GM12878 (cell line): Measurements from ENCODE around the gene GABRB1. TPM values are rescaled to one million over a fixed set of nuclear protein-coding genes. Genes with fewer than 3 reads are reported as not detected.

Experiments used
- ATAC-seq: fragments of 200-7000 bp; cut with Tn5 transposase; 3 replicates; pipeline ENCODE4 v1.9.1; 2020; ENCODE audit warnings: mild to moderate bottlenecking, moderate library complexity
- BruUV-seq: library from RNA; stranded (reverse); fragments of 400-500 nt; replicated peaks from 2 replicates; lab custom pipeline; 2021; lab: Mats Ljungman, UMichigan
- CTCF ChIA-PET: fragments of 300-600 bp; sonication (Branson Sonifier 250); formaldehyde crosslinking; extraction: SDS; loops from one replicate; lab custom pipeline; 2021; ENCODE audit warnings: inconsistent platforms; lab: Yijun Ruan, JAX
- POLR2A ChIA-PET: fragments of 350-600 bp; formaldehyde crosslinking; extraction: SDS; loops from one replicate; lab custom pipeline; 2021; ENCODE audit warnings: inconsistent platforms; lab: Charles Lee
- RAD21 ChIA-PET: fragments of 300-600 bp; sonication (Branson Sonifier 250); formaldehyde crosslinking; loops from one replicate; lab custom pipeline; 2023; ENCODE audit warnings: antibody characterized with exemption; ENCODE audit not compliant: unreplicated experiment; lab: Charles Lee
- SMC1A ChIA-PET: fragments of 300-600 bp; sonication (Branson Sonifier 250); formaldehyde crosslinking; loops from one replicate; lab custom pipeline; 2023; ENCODE audit not compliant: unreplicated experiment, uncharacterized antibody; lab: Charles Lee
- DNase-seq: peaks from one replicate; pipeline ENCODE4 v3.0.0-alpha.2; 2011; ENCODE audit warnings: low read depth, low spot score
- FAIRE-seq: peaks from 3 replicates; lab custom pipeline; 2011; peaks lifted over from hg19 to GRCh38; lab: Jason Lieb, UNC
- H2AFZ ChIP-seq: 2 replicates; pipeline ENCODE4 v1.6.0; 2011; ENCODE audit warnings: low read depth, low read length, control low read depth; ENCODE audit not compliant: control insufficient read depth
- H3K27ac ChIP-seq: 2 replicates; pipeline ENCODE4 v1.5.1; 2011; ENCODE audit warnings: control low read depth; ENCODE audit not compliant: control insufficient read depth, insufficient read depth
- H3K27me3 ChIP-seq, 2 experiments: replicated peaks in 1 of 2; 2 replicates each; pipeline versions ENCODE4 v1.6.0 to v1.6.1; 2011; ENCODE audit warnings: low read length in 1 of 2; ENCODE audit not compliant: control insufficient read depth in 2 of 2, insufficient read depth in 2 of 2
- H3K36me3 ChIP-seq, 2 experiments: 2 replicates each; pipeline ENCODE4 v1.5.1; 2011; ENCODE audit warnings: low read length in 1 of 2; ENCODE audit not compliant: control insufficient read depth in 2 of 2, insufficient read depth in 2 of 2
- H3K4me1 ChIP-seq: 2 replicates; pipeline ENCODE4 v1.6.1; 2011; ENCODE audit warnings: mild to moderate bottlenecking, low read length, moderate library complexity, mixed read lengths; ENCODE audit not compliant: control insufficient read depth, insufficient read depth
- H3K4me2 ChIP-seq: 2 replicates; pipeline ENCODE4 v1.6.0; 2011; ENCODE audit warnings: control low read depth; ENCODE audit not compliant: control insufficient read depth, insufficient read depth
- H3K4me3 ChIP-seq: fragments of 200-600 bp; sonication (generic); 2 replicates; pipeline ENCODE4 v1.5.1; 2016
- H3K79me2 ChIP-seq: 2 replicates; pipeline ENCODE4 v1.6.0; 2011; ENCODE audit warnings: low read length; ENCODE audit not compliant: control insufficient read depth, insufficient read depth
- H3K9ac ChIP-seq: 2 replicates; pipeline ENCODE4 v1.8.0; 2011; ENCODE audit warnings: low read length, control low read depth, mixed read lengths; ENCODE audit not compliant: control insufficient read depth, insufficient read depth
- H3K9me3 ChIP-seq: replicated peaks from 3 replicates; pipeline ENCODE4 v1.5.1; 2011; ENCODE audit warnings: mild to moderate bottlenecking, low read length; ENCODE audit not compliant: control insufficient read depth, insufficient read depth
- H4K20me1 ChIP-seq: 2 replicates; pipeline ENCODE4 v1.6.0; 2011; ENCODE audit not compliant: control insufficient read depth, insufficient read depth
- BHLHE40 ChIP-seq, 2 experiments: fragments of 450-650 bp in 1 of 2; IDR thresholded peaks; 2 replicates each; pipeline ENCODE4 v1.6.1; 2011 to 2017; ENCODE audit warnings: low read depth in 2 of 2, borderline replicate concordance in 1 of 2, improper control_type of control experiment in 1 of 2, low read length in 1 of 2, mild to moderate bottlenecking in 1 of 2
- BMI1 ChIP-seq: fragments of 450-650 bp; IDR thresholded peaks from 2 replicates; pipeline ENCODE4 v1.6.1; 2016; ENCODE audit warnings: mild to moderate bottlenecking, moderate library complexity, borderline replicate concordance
- FOS ChIP-seq: IDR thresholded peaks from 3 replicates; pipeline ENCODE4 v1.6.1; 2011; ENCODE audit warnings: borderline replicate concordance; ENCODE audit not compliant: insufficient read length; ENCODE audit errors: extremely low read depth
- FOXK2 ChIP-seq: fragments of 450-650 bp; IDR thresholded peaks from 2 replicates; pipeline ENCODE4 v1.6.1; 2017; ENCODE audit warnings: mild to moderate bottlenecking, moderate library complexity
- IKZF1 ChIP-seq: fragments of 450-650 bp; conservative IDR thresholded peaks from 2 replicates; pipeline ENCODE4 v1.6.1; 2017; ENCODE audit warnings: antibody characterized with exemption, mild to moderate bottlenecking
- KAT2A ChIP-seq: conservative IDR thresholded peaks from 2 replicates; pipeline ENCODE4 v1.6.1; 2011; ENCODE audit warnings: low read depth, low read length; ENCODE audit not compliant: control insufficient read depth
- KDM1A ChIP-seq: fragments of 200-600 bp; sonication (generic); IDR thresholded peaks from 2 replicates; pipeline ENCODE4 v1.6.1; 2016; ENCODE audit warnings: borderline replicate concordance
- MEF2B ChIP-seq: fragments of 450-650 bp; IDR thresholded peaks from 2 replicates; pipeline ENCODE4 v1.6.1; 2018; ENCODE audit warnings: mild to moderate bottlenecking, moderate library complexity; ENCODE audit not compliant: partially characterized antibody, poor library complexity, severe bottlenecking
- NR2C1 ChIP-seq: fragments of 450-650 bp; IDR thresholded peaks from 2 replicates; pipeline ENCODE4 v1.6.1; 2017; ENCODE audit warnings: antibody characterized with exemption, mild to moderate bottlenecking, moderate library complexity
- NR2F1 ChIP-seq: fragments of 450-650 bp; conservative IDR thresholded peaks from 2 replicates; pipeline ENCODE4 v1.6.1; 2017; ENCODE audit warnings: mild to moderate bottlenecking
- NRF1 ChIP-seq: conservative IDR thresholded peaks from 2 replicates; pipeline ENCODE4 v1.6.1; 2011; ENCODE audit warnings: mild to moderate bottlenecking, low read depth, low read length, improper control_type of control experiment
- RAD51 ChIP-seq: fragments of 450-650 bp; IDR thresholded peaks from 2 replicates; pipeline ENCODE4 v1.6.1; 2016; ENCODE audit warnings: moderate library complexity, mild to moderate bottlenecking, inconsistent platforms
- RBBP5 ChIP-seq: fragments of 200-600 bp; sonication (generic); conservative IDR thresholded peaks from 2 replicates; pipeline ENCODE4 v1.6.1; 2016
- RFX5 ChIP-seq: IDR thresholded peaks from 2 replicates; pipeline ENCODE4 v1.6.1; 2011; ENCODE audit warnings: low read depth, low read length, improper control_type of control experiment
- SMC3 ChIP-seq: IDR thresholded peaks from 2 replicates; pipeline ENCODE4 v1.6.1; 2011; ENCODE audit warnings: low read length, improper control_type of control experiment, borderline replicate concordance
- TAF1 ChIP-seq: IDR thresholded peaks from 2 replicates; pipeline ENCODE4 v1.6.1; 2011; ENCODE audit warnings: mild to moderate bottlenecking, low read depth, low read length, borderline replicate concordance
- TCF12 ChIP-seq: IDR thresholded peaks from 2 replicates; pipeline ENCODE4 v1.6.1; 2011; ENCODE audit warnings: low read depth, mild to moderate bottlenecking, low read length
- USF1 ChIP-seq: IDR thresholded peaks from 2 replicates; pipeline ENCODE4 v1.6.1; 2011; ENCODE audit warnings: borderline replicate concordance, low read depth, mild to moderate bottlenecking, moderate library complexity, mixed read lengths, low read length; ENCODE audit not compliant: insufficient read depth; ENCODE audit errors: extremely low read length
- WGBS: methylation state at CpG from one replicate; pipeline ENCODE4 v1.1.6; 2016; ENCODE audit warnings: low lambda C conversion rate; ENCODE audit not compliant: insufficient replicate concordance, insufficient coverage; ENCODE audit errors: missing lambda C conversion rate; 5-methylcytosine and 5-hydroxymethylcytosine counted together
- in situ Hi-C: fragments of 300-500 bp; cut with MboI; formaldehyde crosslinking; loops from 9 replicates; pipeline ENCODE4 v1.14.3; 2018; ENCODE audit warnings: mixed read lengths
- intact Hi-C: fragments of 100-400 bp; cut with micrococcal nuclease; formaldehyde crosslinking; loops from one replicate; pipeline ENCODE4 v1.14.2; 2022; ENCODE audit not compliant: unreplicated experiment
- polyA plus RNA-seq, 11 experiments: library from polyadenylated mRNA; depleted of rRNA in 4 of 11; unstranded in 6 of 11; stranded (reverse) in 5 of 11; fragments of >200 nt; fragmentation: Nextera tagmentation in 4 of 11; fragmentation: Illumina TruSeq in 1 of 11; extraction: Ambion mirVana in 4 of 11; extraction: Trizol in 1 of 11; gene quantifications; 1 replicate in 1 of 11; 2 replicates in 10 of 11; pipeline versions ENCODE4 v1.2.1 to v1.2.3, GENCODE V29; 2011 to 2016; ENCODE audit warnings: inconsistent platforms in 2 of 11, missing spikeins in 2 of 11, low read depth in 1 of 11
- total RNA-seq, 4 experiments: library from RNA; depleted of rRNA in 3 of 4; stranded (reverse); fragments of >200 nt in 3 of 4; fragmentation: Illumina TruSeq in 1 of 4; extraction: Trizol in 1 of 4; gene quantifications; 2 replicates each; pipeline versions ENCODE4 v1.2.1 to v1.2.3, GENCODE V29; 2013 to 2021
- TF ChIP-seq, protein P1 (sequence below): fragments of 450-650 bp; IDR thresholded peaks from 2 replicates; pipeline ENCODE4 v1.6.1; 2017; ENCODE audit warnings: mild to moderate bottlenecking, low read depth, inconsistent platforms; ENCODE audit not compliant: poor library complexity, severe bottlenecking
- TF ChIP-seq, protein P2 (sequence below): IDR thresholded peaks from 2 replicates; pipeline ENCODE4 v1.6.1; 2012; ENCODE audit warnings: low read depth, low read length, improper control_type of control experiment

The GABRB1 gene
- total and polyA plus RNA-seq, 10 of the 15 experiments (the other 5 are each of a cell fraction or from before 2014, with no cell fraction given) = 0.13 to 0.92 TPM; not detected in 8

DNA sequence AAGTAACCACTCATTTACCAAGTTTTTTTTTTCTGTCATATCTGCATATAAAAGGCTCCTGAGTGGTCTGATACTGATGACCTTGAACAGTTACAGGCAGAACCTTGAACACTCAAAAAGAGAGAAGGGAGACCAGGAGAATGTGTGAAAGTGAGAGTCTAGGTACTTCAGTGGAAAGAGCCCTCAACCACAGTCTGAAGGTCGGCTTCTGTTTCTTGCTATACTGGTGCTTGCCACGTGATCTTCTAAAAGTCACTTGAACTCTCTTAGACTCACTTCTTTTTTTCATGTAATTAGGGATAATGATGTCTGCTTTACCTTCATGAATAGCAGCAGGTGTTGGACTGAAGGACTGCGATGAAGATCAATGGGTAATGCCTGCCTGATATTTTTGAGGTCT is 22.8 kb downstream of the GABRB1 start (continued):
- TF ChIP-seq, protein P1, sequence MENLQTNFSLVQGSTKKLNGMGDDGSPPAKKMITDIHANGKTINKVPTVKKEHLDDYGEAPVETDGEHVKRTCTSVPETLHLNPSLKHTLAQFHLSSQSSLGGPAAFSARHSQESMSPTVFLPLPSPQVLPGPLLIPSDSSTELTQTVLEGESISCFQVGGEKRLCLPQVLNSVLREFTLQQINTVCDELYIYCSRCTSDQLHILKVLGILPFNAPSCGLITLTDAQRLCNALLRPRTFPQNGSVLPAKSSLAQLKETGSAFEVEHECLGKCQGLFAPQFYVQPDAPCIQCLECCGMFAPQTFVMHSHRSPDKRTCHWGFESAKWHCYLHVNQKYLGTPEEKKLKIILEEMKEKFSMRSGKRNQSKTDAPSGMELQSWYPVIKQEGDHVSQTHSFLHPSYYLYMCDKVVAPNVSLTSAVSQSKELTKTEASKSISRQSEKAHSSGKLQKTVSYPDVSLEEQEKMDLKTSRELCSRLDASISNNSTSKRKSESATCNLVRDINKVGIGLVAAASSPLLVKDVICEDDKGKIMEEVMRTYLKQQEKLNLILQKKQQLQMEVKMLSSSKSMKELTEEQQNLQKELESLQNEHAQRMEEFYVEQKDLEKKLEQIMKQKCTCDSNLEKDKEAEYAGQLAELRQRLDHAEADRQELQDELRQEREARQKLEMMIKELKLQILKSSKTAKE = peak; percentile 89
- TF ChIP-seq IKZF1 (peak; percentile 61), BMI1 (0 out of 2 replicates have a peak, but pooled peaks have one; percentile 25), NR2F1 (0 out of 2 replicates have a peak, but pooled peaks have one; percentile 40), TAF1 (no peak), BHLHE40 (IDR thresholded peaks at IDR 0.05; ENCODE audit: borderline replicate concordance in 1 of 2, low read depth in 2 of 2, low read length in 1 of 2) (peak; percentile 14 to 76; a peak in 1 of 4 replicates), KDM1A (no peak)

- Histone ChIP-seq H3K27me3 (no peaks in the 10 kb centered on the region), H3K9ac (no peak overlapping the region), H3K36me3 (no peaks in the 10 kb centered on the region), H4K20me1 (no peaks in the 10 kb centered on the region), H2AFZ (no peak overlapping the region), H3K79me2 (no peaks in the 10 kb centered on the region), H3K4me3 (no peak overlapping the region), H3K9me3 (no peaks in the 10 kb centered on the region), H3K4me2 (no peak overlapping the region), H3K27ac (no peak overlapping the region), H3K4me1 (no peaks in the 10 kb centered on the region)
- DNase-seq (no peak), FAIRE-seq (no peak), ATAC-seq (no peak)
- ChIA-PET CTCF (interaction anchor here (1.3 kb wide), 1 partner anchor 24 kb away, joined by 3 read pairs; no protein-coding TSS in a partner anchor), RAD21 (no interaction called here), SMC1A (interaction anchor here (0.7 kb wide), 1 partner anchor 15 kb away, joined by 3 read pairs; no protein-coding TSS in a partner anchor), POLR2A (no interaction called here)
- intact Hi-C loops = no loop called here
- in situ Hi-C loops = no loop called here
- 5% methylated on average over 2 of the region's 2 CpGs for WGBS
- no TSS peak for BruUV-seq
- TF ChIP-seq MEF2B (no peak), RFX5 (no peak), RBBP5 (no peak), FOS (no peak), NR2C1 (no peak), NRF1 (no peak), USF1 (no peak), KAT2A (no peak), SMC3 (no peak), TCF12 (no peak), RAD51 (no peak), FOXK2 (no peak)
- TF ChIP-seq, protein P2, sequence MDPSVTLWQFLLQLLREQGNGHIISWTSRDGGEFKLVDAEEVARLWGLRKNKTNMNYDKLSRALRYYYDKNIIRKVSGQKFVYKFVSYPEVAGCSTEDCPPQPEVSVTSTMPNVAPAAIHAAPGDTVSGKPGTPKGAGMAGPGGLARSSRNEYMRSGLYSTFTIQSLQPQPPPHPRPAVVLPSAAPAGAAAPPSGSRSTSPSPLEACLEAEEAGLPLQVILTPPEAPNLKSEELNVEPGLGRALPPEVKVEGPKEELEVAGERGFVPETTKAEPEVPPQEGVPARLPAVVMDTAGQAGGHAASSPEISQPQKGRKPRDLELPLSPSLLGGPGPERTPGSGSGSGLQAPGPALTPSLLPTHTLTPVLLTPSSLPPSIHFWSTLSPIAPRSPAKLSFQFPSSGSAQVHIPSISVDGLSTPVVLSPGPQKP = no peak
Measured at GRCh38 chr4:47057991-47058390, 26.6 kb downstream of the GABRB1 start.
